Measurements from ENCODE around the gene MBL2. TPM values are rescaled to one million over a fixed set of nuclear protein-coding genes. Genes with fewer than 3 reads are reported as not detected.

The MBL2 gene
- total and polyA plus RNA-seq, 10 of the 15 experiments (the other 5 are each of a cell fraction or from before 2014, with no cell fraction given): not detected

GRCh38 chr10:52774600-52775106 lies 2.1 kb upstream of the MBL2 start:
- DNase-seq (ENCODE audit: low read depth, low spot score): no peak
- TF ChIP-seq CHD4 (IDR thresholded peaks at IDR 0.05): no peak
- TF ChIP-seq RUNX3 (IDR thresholded peaks at IDR 0.05; ENCODE audit: low read length): no peak
- TF ChIP-seq, protein P1, sequence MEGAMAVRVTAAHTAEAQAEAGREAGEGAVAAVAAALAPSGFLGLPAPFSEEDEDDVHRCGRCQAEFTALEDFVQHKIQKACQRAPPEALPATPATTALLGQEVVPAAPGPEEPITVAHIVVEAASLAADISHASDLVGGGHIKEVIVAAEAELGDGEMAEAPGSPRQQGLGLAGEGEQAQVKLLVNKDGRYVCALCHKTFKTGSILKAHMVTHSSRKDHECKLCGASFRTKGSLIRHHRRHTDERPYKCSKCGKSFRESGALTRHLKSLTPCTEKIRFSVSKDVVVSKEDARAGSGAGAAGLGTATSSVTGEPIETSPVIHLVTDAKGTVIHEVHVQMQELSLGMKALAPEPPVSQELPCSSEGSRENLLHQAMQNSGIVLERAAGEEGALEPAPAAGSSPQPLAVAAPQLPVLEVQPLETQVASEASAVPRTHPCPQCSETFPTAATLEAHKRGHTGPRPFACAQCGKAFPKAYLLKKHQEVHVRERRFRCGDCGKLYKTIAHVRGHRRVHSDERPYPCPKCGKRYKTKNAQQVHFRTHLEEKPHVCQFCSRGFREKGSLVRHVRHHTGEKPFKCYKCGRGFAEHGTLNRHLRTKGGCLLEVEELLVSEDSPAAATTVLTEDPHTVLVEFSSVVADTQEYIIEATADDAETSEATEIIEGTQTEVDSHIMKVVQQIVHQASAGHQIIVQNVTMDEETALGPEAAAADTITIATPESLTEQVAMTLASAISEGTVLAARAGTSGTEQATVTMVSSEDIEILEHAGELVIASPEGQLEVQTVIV (IDR thresholded peaks at IDR 0.05; ENCODE audit: borderline replicate concordance, partially characterized antibody): no peak
- TF ChIP-seq CEBPB (IDR thresholded peaks at IDR 0.05; ENCODE audit: borderline replicate concordance in 1 of 2, low read depth in 2 of 2, low read length in 2 of 2): no peak
- no peak for TF ChIP-seq RCOR1 (conservative IDR thresholded peaks at IDR 0.05; ENCODE audit: low read depth, low read length)
- TF ChIP-seq USF2 (IDR thresholded peaks at IDR 0.05; ENCODE audit: borderline replicate concordance, low read depth, low read length): no peak
- TF ChIP-seq ZNF384 (IDR thresholded peaks at IDR 0.05; ENCODE audit: borderline replicate concordance, low read depth, low read length): no peak
- TF ChIP-seq CUX1 (IDR thresholded peaks at IDR 0.05; ENCODE audit: insufficient replicate concordance, low read depth, low read length): no peak
- TF ChIP-seq CHD1 (IDR thresholded peaks at IDR 0.05; ENCODE audit: low read depth, low read length): no peak
- no peak for TF ChIP-seq NR2C1 (IDR thresholded peaks at IDR 0.05)
- no peak for ATAC-seq
- Histone ChIP-seq H3K9ac (ENCODE audit: control insufficient read depth, insufficient read depth, low read length) (no peak overlapping the region), H3K27me3 (replicated peaks in 1 of 2; ENCODE audit: control insufficient read depth in 2 of 2, insufficient read depth in 2 of 2, low read length in 1 of 2) (no peaks in the 10 kb centered on the region), H4K20me1 (ENCODE audit: control insufficient read depth, insufficient read depth) (no peaks in the 10 kb centered on the region), H3K9me3 (replicated peaks; ENCODE audit: control insufficient read depth, insufficient read depth, low read length) (no peaks in the 10 kb centered on the region), H3K4me1 (ENCODE audit: control insufficient read depth, insufficient read depth, low read length) (no peaks in the 10 kb centered on the region), H3K36me3 (ENCODE audit: control insufficient read depth in 2 of 2, insufficient read depth in 2 of 2, low read length in 1 of 2) (no peaks in the 10 kb centered on the region), H3K27ac (ENCODE audit: control insufficient read depth, insufficient read depth) (no peak overlapping the region), H3K4me3 (no peak overlapping the region), H2AFZ (ENCODE audit: control insufficient read depth, low read depth, low read length) (no peak overlapping the region), H3K4me2 (ENCODE audit: control insufficient read depth, insufficient read depth) (no peak overlapping the region), H3K79me2 (ENCODE audit: control insufficient read depth, insufficient read depth, low read length) (no peaks in the 10 kb centered on the region)
- SMC1A ChIA-PET (ENCODE audit: uncharacterized antibody, unreplicated experiment): no interaction called here
- POLR2A ChIA-PET: no interaction called here
- BruUV-seq (replicated peaks): no TSS peak
- 14% methylated on average over 8 of the region's 8 CpGs for WGBS (ENCODE audit: insufficient coverage, insufficient replicate concordance, low lambda C conversion rate, missing lambda C conversion rate)
- intact Hi-C loops (cut with micrococcal nuclease; ENCODE audit: unreplicated experiment): no loop called here
- in situ Hi-C loops (cut with MboI): no loop called here
- FAIRE-seq: no peak
- CTCF ChIA-PET: no interaction called here
- RAD21 ChIA-PET (ENCODE audit: unreplicated experiment): no interaction called here

Data from GM12878 (cell line).